ENCODE results near the gene CNPY1. TPM values are rescaled to one million over a fixed set of nuclear protein-coding genes. Genes with fewer than 3 reads are reported as not detected.

The CNPY1 gene
- total RNA-seq, 1 donor, result not detected

DNA sequence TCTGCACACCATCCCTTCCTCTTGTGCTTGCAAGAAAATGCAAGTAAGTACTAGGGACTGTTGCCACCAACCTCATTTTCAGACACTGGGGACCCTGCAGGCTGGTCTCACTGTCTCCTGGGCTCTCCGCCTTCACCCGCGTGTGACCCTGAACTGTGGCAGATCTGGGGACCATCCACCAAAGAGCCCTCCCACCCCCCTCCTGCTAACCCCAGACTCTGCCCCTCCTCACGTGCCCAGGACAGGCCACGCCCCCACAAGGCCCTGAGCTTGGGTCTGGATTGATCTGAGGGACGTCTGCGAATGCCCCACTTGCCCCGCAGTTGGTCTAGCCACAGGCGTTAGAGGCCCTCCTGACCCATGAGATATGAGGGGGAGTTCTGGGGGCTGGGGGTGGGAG, 8.1 kb downstream of the CNPY1 start:
- no peak for DNase-seq (ENCODE audit: low read depth)
- no peak overlapping the region for H3K4me3 ChIP-seq (ENCODE audit: low read depth, low read length)
- no peak for TF ChIP-seq CTCF (IDR thresholded peaks at IDR 0.05; ENCODE audit: insufficient read depth, low read length)

DNA sequence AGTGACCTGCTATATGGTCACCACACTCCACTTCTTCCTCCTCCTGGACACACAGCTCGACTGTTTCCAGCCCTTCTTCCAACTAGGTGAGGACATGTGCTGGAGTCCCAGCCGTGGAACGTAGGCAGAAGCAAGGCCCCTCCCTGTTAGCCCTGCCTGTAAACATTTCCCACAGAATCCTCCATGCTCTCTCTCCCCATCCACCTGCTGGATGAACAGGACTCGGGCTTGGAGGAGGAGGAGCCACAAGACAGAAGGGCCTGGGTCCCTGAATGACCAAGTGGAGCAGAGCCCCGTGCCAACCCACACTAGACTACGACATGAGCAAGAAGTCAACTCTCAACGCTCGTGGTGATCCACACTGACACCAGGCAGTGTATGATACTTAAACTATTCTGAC, 9.9 kb downstream of the CNPY1 start:
- DNase-seq (ENCODE audit: low read depth), result no peak
- no peak for TF ChIP-seq CTCF (IDR thresholded peaks at IDR 0.05; ENCODE audit: insufficient read depth, low read length)

DNA sequence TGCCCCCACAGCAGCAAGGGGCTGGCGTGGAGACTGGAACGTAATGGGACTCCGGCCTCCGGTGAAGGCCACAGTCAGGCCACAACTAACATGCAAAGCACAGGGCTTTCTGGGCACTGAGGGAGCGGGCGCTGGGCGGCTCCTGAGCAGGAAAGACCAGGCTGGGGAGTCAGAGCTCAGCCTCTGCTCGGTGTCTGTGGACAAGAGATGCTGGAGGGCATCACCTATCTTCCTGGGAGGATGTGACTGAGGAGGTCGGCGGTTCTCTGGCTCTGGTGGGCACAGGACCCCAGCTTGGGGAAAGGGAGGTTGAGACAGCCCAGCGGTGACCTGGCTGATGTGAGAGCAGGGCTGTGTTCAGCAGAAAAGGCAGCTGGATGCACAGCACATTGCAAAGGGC, 11.7 kb downstream of the CNPY1 start:
- no peak for DNase-seq (ENCODE audit: low read depth)
- no peak for TF ChIP-seq CTCF (IDR thresholded peaks at IDR 0.05; ENCODE audit: insufficient read depth, low read length)
- no peak overlapping the region for H3K4me3 ChIP-seq (ENCODE audit: low read depth, low read length)

More for the DNA sequence above, 9.9 kb downstream of the CNPY1 start:
- H3K4me3 ChIP-seq (ENCODE audit: low read depth, low read length), result no peak overlapping the region

DNA sequence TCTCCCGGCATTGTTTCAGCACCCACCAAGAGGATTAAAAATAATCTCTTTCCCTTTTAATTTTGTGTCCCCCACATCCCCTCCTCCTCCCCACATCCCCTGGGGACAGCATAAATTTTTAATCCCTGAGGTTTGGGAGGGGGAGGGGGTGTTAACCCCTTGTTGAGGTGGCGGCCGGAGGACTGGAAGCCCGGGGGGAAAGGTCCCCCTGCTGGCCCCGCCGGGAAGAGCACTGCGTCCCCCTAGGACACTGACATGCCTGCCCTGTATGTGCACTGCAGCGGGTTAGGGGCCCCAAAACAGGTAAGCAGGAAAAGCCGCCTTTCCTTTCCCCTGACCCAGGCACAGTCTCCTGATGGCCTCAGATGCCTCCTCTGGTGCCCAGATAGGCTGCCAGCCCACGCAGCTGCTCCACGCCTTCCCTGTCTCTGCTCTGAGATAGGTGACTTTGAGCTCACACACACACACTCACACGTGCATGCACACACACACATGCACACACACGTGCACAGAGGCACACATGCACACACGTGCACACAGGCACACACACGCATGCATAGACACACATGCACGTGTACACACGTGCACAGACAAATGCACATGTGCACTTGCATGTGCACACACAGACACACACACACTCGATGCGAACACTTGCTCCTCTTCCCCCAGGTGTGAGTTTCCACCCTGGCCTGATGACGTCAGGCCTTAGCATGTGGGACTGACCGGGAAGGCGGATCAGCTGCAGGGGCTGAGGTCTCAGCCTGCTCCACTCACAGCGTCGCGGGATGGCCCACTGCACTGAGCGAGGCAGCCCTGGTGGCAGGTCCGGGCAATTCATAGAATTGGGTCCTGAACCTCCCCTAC, 12.3 kb downstream of the CNPY1 start:
- DNase-seq (ENCODE audit: low read depth), result no peak
- no peak overlapping the region for H3K4me3 ChIP-seq (ENCODE audit: low read depth, low read length)
- peak; percentile 54 for TF ChIP-seq CTCF (IDR thresholded peaks at IDR 0.05; ENCODE audit: insufficient read depth, low read length)

- TF ChIP-seq CTCF (IDR thresholded peaks at IDR 0.05; ENCODE audit: insufficient read depth, low read length), result no peak
- H3K4me3 ChIP-seq (ENCODE audit: low read depth, low read length), result no peak overlapping the region
- no peak for DNase-seq (ENCODE audit: low read depth)
Observed at GRCh38 chr7:155533120-155533826, 13.1 kb downstream of the CNPY1 start.

GRCh38 chr7:155532792-155533119, 13.6 kb downstream of the CNPY1 start:
- DNase-seq (ENCODE audit: low read depth), result no peak
- TF ChIP-seq CTCF (IDR thresholded peaks at IDR 0.05; ENCODE audit: insufficient read depth, low read length), result no peak
- H3K4me3 ChIP-seq (ENCODE audit: low read depth, low read length), result no peak overlapping the region

All from fibroblast of the aortic adventitia (primary cell).